ENCODE measurements around the gene ECSIT.
A peak's percentile ranks its signal among the peaks of the same experiment; 100 is the strongest.

DNA sequence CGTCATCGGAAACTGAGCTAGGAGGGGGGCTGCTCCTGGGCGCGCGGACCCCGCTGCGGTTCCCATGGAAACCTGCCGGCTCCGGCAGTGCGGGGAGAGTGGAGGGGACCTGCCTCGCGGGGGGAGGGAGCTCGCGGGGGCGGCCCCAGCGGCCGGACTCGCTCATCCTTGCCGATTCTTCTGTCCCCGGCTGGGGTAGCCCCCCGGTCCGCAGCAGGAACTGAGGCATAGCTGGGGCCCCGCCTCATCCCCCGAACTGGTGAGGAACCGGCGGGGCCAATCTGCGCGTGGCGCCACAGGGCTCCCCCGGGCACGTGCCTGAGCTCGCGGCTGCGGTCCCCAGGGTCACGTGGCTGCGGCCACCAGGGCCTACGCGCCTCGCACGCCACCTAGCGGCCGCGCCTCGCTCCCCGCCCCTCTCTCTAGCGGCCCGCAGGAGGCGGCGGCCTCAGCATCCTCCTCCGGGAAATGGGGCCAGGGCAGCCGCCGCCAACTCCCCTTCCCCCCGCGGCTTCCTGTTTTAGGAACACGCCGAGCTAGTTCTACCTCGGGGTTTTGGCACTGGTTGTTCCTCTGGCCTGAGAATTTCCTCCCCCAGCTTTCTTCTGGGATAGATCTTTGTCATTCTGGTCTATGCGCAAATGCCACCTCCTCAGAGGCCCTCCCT is 46.4 kb downstream of the ECSIT start:
- TF ChIP-seq, protein P1, sequence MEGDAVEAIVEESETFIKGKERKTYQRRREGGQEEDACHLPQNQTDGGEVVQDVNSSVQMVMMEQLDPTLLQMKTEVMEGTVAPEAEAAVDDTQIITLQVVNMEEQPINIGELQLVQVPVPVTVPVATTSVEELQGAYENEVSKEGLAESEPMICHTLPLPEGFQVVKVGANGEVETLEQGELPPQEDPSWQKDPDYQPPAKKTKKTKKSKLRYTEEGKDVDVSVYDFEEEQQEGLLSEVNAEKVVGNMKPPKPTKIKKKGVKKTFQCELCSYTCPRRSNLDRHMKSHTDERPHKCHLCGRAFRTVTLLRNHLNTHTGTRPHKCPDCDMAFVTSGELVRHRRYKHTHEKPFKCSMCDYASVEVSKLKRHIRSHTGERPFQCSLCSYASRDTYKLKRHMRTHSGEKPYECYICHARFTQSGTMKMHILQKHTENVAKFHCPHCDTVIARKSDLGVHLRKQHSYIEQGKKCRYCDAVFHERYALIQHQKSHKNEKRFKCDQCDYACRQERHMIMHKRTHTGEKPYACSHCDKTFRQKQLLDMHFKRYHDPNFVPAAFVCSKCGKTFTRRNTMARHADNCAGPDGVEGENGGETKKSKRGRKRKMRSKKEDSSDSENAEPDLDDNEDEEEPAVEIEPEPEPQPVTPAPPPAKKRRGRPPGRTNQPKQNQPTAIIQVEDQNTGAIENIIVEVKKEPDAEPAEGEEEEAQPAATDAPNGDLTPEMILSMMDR (IDR thresholded peaks at IDR 0.05), result peak; percentile 75 to 99 (median 92)
- no peak for TF ChIP-seq POLR2A (IDR thresholded peaks at IDR 0.05)

All from adrenal gland (tissue), 5 donors.